HG03558 (cell line): Measurements from ENCODE around the gene TEKT2.

Experiments used
- ATAC-seq: cut with Tn5 transposase; IDR thresholded peaks from one replicate; pipeline ENCODE4 v1.9.1; 2021; ENCODE audit warnings: moderate number of reproducible peaks; ENCODE audit not compliant: unreplicated experiment; ENCODE audit errors: extremely low read depth

TEKT2 gene

DNA sequence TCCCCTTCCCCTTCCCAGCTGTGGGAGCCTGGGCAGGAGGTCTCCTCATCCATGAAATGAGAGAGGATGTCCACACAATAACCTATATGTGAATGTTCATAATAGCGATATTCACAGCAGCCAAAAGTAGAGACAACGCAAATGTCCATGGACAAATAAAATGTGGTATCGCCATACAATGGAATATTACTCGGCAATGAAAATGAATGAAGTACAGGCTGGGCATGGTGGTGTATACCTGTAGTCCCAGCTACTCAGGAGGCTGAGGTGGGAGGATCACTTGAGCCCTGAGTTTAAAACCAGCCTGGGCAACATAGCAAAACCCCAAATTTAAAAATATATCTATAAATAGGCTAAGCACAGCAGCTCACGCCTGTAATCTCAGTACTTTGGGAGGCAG, 17.7 kb downstream of the TEKT2 start:
- ATAC-seq: no peak

GRCh38 chr1:36106269-36106668, 22.4 kb downstream of the TEKT2 start:
- ATAC-seq: no peak

- ATAC-seq: no peak
These were observed 23.5 kb downstream of the TEKT2 start for GRCh38 chr1:36107394-36107793.

DNA sequence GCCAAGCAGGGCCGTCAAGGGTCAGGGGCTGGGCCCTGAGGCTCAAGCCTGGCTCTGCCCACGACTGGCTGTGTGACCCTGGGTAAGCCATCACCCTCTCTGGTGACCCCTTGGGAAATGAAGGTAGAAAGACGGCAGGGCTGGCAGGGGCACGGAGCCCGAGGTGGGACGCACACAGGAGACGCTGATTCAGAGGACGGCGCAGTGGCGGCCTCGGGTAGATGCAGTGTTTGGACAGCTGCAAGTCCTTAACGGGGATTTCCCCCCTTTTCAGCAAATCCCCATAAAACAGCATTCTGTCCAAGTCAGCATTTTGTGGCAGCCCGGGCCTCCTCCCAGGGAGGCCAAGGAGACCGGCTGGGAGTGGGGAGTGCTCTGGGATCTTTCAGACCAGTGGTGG, 24.4 kb downstream of the TEKT2 start:
- ATAC-seq: no peak

- ATAC-seq: no peak
These were observed 25.3 kb downstream of the TEKT2 start for GRCh38 chr1:36109041-36109679.

GRCh38 chr1:36111151-36111550, 27.3 kb downstream of the TEKT2 start:
- ATAC-seq: no peak

GRCh38 chr1:36112823-36113222, 28.9 kb downstream of the TEKT2 start:
- no peak for ATAC-seq

- ATAC-seq: no peak
These were observed 30.5 kb downstream of the TEKT2 start for GRCh38 chr1:36114371-36114770.

GRCh38 chr1:36115200-36115669, 31.3 kb downstream of the TEKT2 start:
- ATAC-seq: no peak

DNA sequence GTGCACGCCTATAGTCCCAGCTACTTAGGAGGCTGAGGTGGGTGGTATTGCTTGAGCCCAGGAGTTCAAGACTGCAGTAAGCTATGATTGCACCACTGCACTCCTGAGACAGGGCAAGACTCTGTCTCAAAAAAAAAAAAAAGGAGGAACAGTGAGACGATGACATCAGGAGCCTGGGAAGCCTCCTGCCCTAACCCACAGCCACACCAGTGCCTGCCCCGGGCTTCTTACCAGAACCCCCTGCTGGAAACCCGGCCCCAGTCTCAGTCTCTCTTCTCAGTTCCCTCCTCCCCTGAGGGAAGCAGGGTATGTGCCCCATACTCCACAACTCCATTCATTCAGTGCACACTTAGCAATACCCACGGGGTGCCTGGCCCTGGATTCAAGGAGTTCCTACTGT, 32.0 kb downstream of the TEKT2 start:
- ATAC-seq: no peak

DNA sequence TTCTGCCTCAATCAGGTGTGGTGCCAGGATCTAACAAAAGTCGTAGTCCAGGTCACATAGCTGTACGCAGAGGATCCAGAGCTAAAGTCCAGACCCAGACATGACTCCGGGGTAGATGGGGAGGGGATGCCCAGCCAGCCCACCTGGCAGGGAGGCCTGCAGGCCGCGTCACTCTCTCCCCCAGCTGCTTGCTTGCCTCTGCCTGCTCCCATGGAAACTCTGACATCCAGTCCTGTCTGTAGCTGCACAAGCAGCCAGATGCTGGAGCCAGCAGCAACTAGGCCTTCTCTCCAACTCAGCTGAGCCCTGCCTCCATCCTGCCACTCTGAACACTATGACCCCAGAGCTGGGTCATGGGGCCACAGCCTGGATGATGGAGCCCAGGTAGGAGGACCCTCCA, 33.0 kb downstream of the TEKT2 start:
- no peak for ATAC-seq

DNA sequence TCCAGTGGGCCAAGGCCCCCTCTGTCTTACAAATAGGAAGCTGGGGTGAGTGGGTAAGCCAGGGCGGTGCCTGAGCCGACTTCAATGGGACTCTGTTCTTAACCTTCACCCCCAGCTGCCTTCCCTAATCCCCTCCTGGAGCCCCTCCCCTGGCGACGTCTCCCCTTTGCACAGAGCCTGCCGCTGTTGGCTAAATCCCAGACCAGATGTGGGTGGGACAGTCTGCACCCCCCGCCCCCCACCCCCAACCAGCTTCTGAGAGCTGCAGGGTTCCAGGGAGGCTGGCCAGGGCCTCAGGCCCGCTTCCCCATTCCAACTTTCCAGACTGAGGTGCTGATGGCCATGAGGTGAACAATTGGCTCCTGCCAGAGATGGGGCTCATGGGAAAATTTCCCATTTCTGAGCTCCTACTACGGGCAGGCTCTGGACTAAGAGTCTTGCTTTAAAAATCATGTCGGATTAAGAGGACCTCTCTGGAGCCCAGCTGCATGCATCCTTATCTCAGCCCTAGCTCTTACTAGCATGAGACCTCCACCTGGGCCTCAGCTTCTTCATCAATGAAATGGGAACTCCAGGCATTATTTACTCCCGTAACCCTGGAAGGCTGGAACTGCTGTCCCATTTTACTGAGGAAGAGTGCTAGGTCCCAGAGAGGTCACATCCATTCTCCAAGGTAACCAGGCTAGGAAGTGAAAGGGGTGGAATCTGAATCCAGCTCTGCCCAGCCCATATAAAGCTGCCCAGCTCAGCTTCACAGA, 34.7 kb downstream of the TEKT2 start:
- no peak for ATAC-seq

DNA sequence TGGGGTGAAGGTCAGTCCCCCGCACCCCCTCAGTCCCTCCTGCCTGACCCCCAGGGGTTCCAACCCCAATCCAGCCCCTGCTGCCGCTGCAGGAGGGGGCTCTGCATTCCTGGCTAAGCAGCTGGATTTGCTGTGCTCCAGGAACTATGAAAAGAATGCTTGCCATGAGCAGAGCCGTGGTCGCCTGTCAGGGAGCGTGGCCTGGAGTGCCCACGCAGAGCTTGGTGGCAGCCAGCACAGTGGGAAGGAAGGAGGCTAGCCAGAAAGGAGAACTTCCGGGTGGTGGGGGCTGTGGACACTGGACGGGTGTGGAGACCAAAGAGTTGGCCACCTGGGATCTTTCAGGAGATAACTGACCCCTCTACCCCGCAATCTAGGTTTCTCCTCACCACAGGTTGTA, 35.6 kb downstream of the TEKT2 start:
- no peak for ATAC-seq

DNA sequence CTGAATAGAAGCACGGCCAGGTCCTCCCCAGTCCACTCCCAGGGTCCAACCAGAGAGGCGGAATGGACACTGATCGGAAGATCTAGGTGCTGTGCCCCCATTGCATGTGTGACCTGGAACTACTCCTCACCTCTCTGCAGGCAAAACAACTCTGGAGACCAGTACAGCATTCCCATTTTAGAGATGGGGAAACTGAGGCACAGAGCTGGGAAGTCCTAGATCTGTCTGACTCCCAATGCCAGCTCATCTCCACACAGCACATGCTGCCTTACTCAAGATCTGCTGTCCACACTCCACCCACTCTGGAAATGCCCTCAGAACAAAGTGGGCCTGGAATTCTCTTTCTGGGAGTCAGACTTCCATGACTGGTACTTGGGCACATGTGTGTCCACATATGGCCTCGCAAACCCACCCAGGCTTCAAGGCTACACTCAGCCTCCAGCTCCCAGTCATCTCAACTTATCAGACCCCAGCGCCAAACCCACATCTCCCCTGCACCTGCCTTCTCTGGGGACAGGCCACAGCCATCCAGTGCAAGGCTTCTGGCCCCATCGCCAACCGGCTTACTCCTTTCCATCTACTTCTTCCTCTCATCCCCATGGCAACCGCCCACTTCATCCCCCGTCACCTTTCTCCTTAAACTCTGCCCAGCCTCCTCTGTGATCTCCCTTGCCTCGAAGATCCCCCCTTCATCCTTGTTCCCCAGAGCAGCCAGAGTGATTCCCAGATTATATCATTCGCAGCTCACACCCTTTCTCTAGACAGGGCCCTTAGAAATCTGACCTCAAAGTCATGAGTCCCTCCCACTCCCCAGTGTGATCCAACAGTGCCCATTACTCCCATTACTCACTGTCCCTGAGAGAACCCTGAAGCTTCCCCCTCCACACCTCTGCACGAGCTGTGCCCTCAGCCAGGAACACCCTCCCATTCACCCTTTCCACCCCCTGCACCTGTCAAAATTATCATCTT, 38.5 kb downstream of the TEKT2 start:
- ATAC-seq: no peak

DNA sequence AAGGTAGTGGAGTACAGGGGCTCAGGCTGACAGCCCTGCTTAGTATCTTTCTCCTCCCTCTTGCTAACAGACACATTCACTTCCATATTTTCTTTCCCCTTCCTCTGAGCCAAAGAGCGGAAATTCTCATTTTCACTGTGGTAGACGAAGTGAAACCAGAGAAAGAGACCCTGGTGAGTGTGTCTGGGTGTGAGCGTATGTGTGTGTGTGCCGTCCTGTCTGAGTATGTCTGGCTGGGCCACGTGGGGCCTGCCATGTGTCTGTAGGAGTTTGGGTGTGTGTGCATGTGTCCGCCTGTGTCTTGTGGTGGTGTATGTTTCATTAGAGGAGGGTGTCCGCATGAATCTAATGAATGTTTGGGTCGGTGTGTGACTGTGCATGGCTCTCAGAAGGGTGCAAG, 39.5 kb downstream of the TEKT2 start:
- ATAC-seq: no peak

DNA sequence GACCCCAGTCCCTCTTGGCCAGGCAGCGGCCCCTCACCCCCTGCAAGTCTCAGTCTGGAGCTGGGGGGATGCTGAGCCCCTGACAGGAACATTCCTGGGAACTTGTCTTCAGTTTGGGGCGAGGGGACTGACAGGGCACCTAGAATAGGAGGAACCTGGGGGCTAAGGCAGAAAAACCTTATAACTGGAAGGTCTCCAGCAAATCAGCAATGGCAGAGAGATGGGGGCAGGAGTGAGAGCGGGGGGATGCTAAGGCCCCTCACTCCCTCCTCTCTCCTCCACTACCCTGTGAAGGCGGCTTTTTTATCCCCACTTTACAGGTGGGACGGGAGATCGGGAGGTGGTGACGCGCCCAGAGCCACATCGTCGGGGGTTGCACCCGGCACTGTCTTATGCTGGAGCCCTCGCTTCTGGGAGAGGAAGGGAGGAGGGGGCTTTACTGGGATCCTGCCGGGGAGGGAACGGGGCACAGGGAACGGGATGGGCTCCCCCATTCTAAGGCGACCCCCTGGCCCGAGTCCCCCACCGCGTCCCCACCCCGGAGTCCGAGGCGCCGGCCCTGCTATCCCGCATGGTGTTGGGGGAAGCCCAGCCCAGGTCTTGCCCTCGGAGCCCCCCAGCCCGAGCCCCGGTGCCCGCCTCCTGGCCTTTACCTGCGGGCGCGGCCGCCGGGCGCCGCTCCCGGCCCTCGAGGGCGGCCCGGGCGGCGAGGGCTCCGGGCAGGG, 40.7 kb downstream of the TEKT2 start:
- no peak for ATAC-seq

DNA sequence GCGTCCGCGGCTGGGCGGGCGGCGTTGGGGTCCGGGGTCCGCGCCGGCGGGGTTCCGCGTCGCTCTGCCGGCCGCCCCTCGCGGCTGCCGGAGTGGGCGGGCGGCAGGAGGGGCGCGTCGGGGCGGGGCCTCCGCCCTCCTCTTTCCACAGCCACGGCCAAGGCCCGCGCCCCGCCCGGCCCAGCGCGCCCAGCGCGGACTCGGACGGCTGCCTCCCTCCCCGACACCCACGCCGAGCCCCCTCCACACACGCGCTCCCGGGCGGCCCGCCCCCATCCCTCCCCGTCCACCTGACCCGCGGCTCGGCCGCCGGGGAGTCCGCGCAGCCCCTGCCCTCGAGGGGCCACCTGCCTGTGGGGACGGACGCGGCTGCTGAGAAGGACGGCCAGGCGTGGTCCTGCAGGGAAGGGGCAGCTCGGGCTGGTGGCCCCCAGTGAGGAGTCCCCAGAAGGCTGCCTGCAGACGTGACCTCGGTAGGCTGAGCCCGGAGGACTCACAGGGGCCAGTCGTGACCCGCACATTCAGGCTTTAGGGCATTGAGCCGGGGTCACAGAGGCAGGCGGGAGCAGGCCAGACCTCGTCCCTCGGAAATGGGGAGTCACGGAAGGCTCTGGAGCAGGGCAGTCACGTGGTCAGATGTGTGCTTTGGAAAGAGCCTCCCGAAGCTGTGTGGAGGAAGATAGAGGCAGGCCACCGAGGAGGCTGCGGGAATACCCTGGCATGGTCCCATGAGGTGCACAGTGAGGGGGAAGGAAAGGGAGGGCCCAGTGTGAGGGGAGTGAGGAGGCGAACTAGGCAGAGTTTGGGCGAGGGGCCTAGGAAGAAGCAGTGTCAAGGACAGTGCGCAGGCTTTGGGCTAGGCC, 41.5 kb downstream of the TEKT2 start, which contains the start of gene COL8A2:
COL8A2 (minus strand) TSS at position 94 of the 863 bp plus-strand sequence. CDS start 24,980 bp downstream, outside the sequence.
- ATAC-seq: no peak

- no peak for ATAC-seq
These were observed 42.3 kb downstream of the TEKT2 start for GRCh38 chr1:36126005-36126716.
